Measurements from ENCODE around the gene KRTAP22-2.

KRTAP22-2 gene

GRCh38 chr21:30563072-30563471 is 27.1 kb downstream of the KRTAP22-2 start:
- no peak for DNase-seq (ENCODE audit: low spot score)

- DNase-seq (ENCODE audit: low spot score) = no peak
Measured at GRCh38 chr21:30561957-30562356, 28.2 kb downstream of the KRTAP22-2 start.

- no peak for DNase-seq (ENCODE audit: low spot score)
Measured at GRCh38 chr21:30561264-30561895, 28.8 kb downstream of the KRTAP22-2 start, which contains the start of gene KRTAP19-7. Gene KRTAP19-7, minus strand, starts transcription at chr21:30561314. Its CDS starts 25 bp downstream, at chr21:30561289.

- no peak for DNase-seq (ENCODE audit: low spot score)
Measured at GRCh38 chr21:30555095-30555494, 35.1 kb downstream of the KRTAP22-2 start.

GRCh38 chr21:30552782-30553181 is 37.4 kb downstream of the KRTAP22-2 start:
- DNase-seq (ENCODE audit: low spot score) = no peak

GRCh38 chr21:30541764-30542163 is 48.4 kb downstream of the KRTAP22-2 start, which contains the start of gene KRTAP19-6:
Gene KRTAP19-6, minus strand, starts transcription at chr21:30541864. Its CDS starts 31 bp downstream, at chr21:30541833.
- DNase-seq (ENCODE audit: low spot score) = no peak

Data from CD4-positive, alpha-beta T cell treated with Interleukin-6 at 100 ng/mL for 8 hours (primary cell).